ENCODE results near the gene IL1R1.

Gene IL1R1

GRCh38 chr2:102177814-102178478, 35.4 kb downstream of the IL1R1 start:
- no peak for TF ChIP-seq TAF1 (IDR thresholded peaks at IDR 0.05; ENCODE audit: low read depth)
- no peak for TF ChIP-seq REST (IDR thresholded peaks at IDR 0.05; ENCODE audit: low read depth)
- TF ChIP-seq TCF12 (IDR thresholded peaks at IDR 0.05; ENCODE audit: low read depth) = no peak
- no peak for TF ChIP-seq CREB1 (IDR thresholded peaks at IDR 0.05; ENCODE audit: low read depth)
- TF ChIP-seq EP300 (IDR thresholded peaks at IDR 0.05; ENCODE audit: borderline replicate concordance) = no peak
- no peak for TF ChIP-seq USF1 (IDR thresholded peaks at IDR 0.05)

GRCh38 chr2:102179061-102179460, 36.5 kb downstream of the IL1R1 start:
- TF ChIP-seq USF1 (IDR thresholded peaks at IDR 0.05) (no peak), YY1 (IDR thresholded peaks at IDR 0.05; ENCODE audit: low read depth) (no peak), CEBPB (IDR thresholded peaks at IDR 0.05) (no peak), TEAD4 (IDR thresholded peaks at IDR 0.05) (no peak), RAD21 (IDR thresholded peaks at IDR 0.05; ENCODE audit: low read depth) (no peak), TCF12 (IDR thresholded peaks at IDR 0.05; ENCODE audit: low read depth) (no peak), FOXM1 (IDR thresholded peaks at IDR 0.05; ENCODE audit: borderline replicate concordance, low read depth) (no peak), ZBTB7A (IDR thresholded peaks at IDR 0.05; ENCODE audit: low read depth) (no peak)

- no peak for TF ChIP-seq FOXM1 (IDR thresholded peaks at IDR 0.05; ENCODE audit: borderline replicate concordance, low read depth)
- TF ChIP-seq ZBTB7A (IDR thresholded peaks at IDR 0.05; ENCODE audit: low read depth) = no peak
- TF ChIP-seq USF1 (IDR thresholded peaks at IDR 0.05) = no peak
Observed at GRCh38 chr2:102179788-102180686, 37.5 kb downstream of the IL1R1 start.

- TF ChIP-seq RAD21 (IDR thresholded peaks at IDR 0.05; ENCODE audit: low read depth) = no peak
- TF ChIP-seq EP300 (IDR thresholded peaks at IDR 0.05; ENCODE audit: borderline replicate concordance) = no peak
- no peak for TF ChIP-seq TCF12 (IDR thresholded peaks at IDR 0.05; ENCODE audit: low read depth)
- TF ChIP-seq YY1 (IDR thresholded peaks at IDR 0.05; ENCODE audit: low read depth) = no peak
- no peak for TF ChIP-seq ZBTB7A (IDR thresholded peaks at IDR 0.05; ENCODE audit: low read depth)
- TF ChIP-seq TAF1 (IDR thresholded peaks at IDR 0.05; ENCODE audit: low read depth) = no peak
- TF ChIP-seq CEBPB (IDR thresholded peaks at IDR 0.05) = no peak
Observed at GRCh38 chr2:102180687-102180999, 38.1 kb downstream of the IL1R1 start.

GRCh38 chr2:102181376-102181775, 38.8 kb downstream of the IL1R1 start:
- TF ChIP-seq FOXM1 (IDR thresholded peaks at IDR 0.05; ENCODE audit: borderline replicate concordance, low read depth) = no peak
- TF ChIP-seq YY1 (IDR thresholded peaks at IDR 0.05; ENCODE audit: low read depth) = no peak
- no peak for TF ChIP-seq TAF1 (IDR thresholded peaks at IDR 0.05; ENCODE audit: low read depth)
- TF ChIP-seq RAD21 (IDR thresholded peaks at IDR 0.05; ENCODE audit: low read depth) = no peak
- no peak for TF ChIP-seq TCF12 (IDR thresholded peaks at IDR 0.05; ENCODE audit: low read depth)
- no peak for TF ChIP-seq ZBTB7A (IDR thresholded peaks at IDR 0.05; ENCODE audit: low read depth)
- TF ChIP-seq USF1 (IDR thresholded peaks at IDR 0.05) = no peak
- TF ChIP-seq EGR1 (IDR thresholded peaks at IDR 0.05) = no peak
- TF ChIP-seq MAX (IDR thresholded peaks at IDR 0.05) = no peak
- no peak for TF ChIP-seq TEAD4 (IDR thresholded peaks at IDR 0.05)
- no peak for TF ChIP-seq NFIC (IDR thresholded peaks at IDR 0.05)
- no peak for TF ChIP-seq REST (IDR thresholded peaks at IDR 0.05; ENCODE audit: low read depth)
- no peak for TF ChIP-seq CEBPB (IDR thresholded peaks at IDR 0.05)
- no peak for TF ChIP-seq EP300 (IDR thresholded peaks at IDR 0.05; ENCODE audit: borderline replicate concordance)
- TF ChIP-seq CREB1 (IDR thresholded peaks at IDR 0.05; ENCODE audit: low read depth) = no peak

Data from Ishikawa (cell line).